ENCODE results near the gene KDM6A. TPM values are rescaled to one million over a fixed set of nuclear protein-coding genes. Genes with fewer than 3 reads are reported as not detected.

Gene KDM6A
- polyA plus RNA-seq, 1 donor from 2014 or later: 25.1 TPM

DNA sequence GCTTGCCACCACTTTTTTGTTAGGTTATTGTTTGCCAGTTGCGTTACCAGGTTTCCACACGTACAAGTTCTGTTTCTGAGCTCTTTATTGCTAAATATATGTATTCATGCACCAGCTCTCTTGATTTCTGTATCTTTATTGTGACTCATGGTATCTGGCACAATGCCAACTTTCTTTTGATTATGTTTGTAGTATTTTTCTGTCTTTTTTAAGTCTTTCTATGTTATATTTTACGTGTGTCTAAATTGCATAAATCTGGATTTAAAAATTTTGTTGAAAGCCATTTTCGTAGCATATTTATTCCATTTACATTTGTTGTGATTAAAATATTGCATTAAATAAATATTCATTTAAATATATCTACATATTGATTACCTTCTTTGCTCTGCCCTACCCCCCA is 73.8 kb downstream of the KDM6A start:
- H3K79me2 ChIP-seq (replicated peaks; ENCODE audit: insufficient read depth, low read length): peaks cover 19% of the 10 kb centered on the region
- no peak overlapping the region for H3K4me2 ChIP-seq (ENCODE audit: low read length)
- H3K27ac ChIP-seq (ENCODE audit: low read length): no peak overlapping the region
- H3K9me3 ChIP-seq (ENCODE audit: low read length): no peaks in the 10 kb centered on the region
- TF ChIP-seq, protein P1, sequence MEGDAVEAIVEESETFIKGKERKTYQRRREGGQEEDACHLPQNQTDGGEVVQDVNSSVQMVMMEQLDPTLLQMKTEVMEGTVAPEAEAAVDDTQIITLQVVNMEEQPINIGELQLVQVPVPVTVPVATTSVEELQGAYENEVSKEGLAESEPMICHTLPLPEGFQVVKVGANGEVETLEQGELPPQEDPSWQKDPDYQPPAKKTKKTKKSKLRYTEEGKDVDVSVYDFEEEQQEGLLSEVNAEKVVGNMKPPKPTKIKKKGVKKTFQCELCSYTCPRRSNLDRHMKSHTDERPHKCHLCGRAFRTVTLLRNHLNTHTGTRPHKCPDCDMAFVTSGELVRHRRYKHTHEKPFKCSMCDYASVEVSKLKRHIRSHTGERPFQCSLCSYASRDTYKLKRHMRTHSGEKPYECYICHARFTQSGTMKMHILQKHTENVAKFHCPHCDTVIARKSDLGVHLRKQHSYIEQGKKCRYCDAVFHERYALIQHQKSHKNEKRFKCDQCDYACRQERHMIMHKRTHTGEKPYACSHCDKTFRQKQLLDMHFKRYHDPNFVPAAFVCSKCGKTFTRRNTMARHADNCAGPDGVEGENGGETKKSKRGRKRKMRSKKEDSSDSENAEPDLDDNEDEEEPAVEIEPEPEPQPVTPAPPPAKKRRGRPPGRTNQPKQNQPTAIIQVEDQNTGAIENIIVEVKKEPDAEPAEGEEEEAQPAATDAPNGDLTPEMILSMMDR (IDR thresholded peaks at IDR 0.05; ENCODE audit: poor library complexity, severe bottlenecking): no peak
- no peak for TF ChIP-seq EZH2 (IDR thresholded peaks at IDR 0.05; ENCODE audit: borderline replicate concordance, insufficient read depth, low read length, poor library complexity, severe bottlenecking)
- TF ChIP-seq TAF1 (IDR thresholded peaks at IDR 0.05; ENCODE audit: low read depth): no peak
- TF ChIP-seq, protein P2, sequence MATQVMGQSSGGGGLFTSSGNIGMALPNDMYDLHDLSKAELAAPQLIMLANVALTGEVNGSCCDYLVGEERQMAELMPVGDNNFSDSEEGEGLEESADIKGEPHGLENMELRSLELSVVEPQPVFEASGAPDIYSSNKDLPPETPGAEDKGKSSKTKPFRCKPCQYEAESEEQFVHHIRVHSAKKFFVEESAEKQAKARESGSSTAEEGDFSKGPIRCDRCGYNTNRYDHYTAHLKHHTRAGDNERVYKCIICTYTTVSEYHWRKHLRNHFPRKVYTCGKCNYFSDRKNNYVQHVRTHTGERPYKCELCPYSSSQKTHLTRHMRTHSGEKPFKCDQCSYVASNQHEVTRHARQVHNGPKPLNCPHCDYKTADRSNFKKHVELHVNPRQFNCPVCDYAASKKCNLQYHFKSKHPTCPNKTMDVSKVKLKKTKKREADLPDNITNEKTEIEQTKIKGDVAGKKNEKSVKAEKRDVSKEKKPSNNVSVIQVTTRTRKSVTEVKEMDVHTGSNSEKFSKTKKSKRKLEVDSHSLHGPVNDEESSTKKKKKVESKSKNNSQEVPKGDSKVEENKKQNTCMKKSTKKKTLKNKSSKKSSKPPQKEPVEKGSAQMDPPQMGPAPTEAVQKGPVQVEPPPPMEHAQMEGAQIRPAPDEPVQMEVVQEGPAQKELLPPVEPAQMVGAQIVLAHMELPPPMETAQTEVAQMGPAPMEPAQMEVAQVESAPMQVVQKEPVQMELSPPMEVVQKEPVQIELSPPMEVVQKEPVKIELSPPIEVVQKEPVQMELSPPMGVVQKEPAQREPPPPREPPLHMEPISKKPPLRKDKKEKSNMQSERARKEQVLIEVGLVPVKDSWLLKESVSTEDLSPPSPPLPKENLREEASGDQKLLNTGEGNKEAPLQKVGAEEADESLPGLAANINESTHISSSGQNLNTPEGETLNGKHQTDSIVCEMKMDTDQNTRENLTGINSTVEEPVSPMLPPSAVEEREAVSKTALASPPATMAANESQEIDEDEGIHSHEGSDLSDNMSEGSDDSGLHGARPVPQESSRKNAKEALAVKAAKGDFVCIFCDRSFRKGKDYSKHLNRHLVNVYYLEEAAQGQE (IDR thresholded peaks at IDR 0.05; ENCODE audit: borderline replicate concordance): no peak
- TF ChIP-seq EP300 (conservative IDR thresholded peaks at IDR 0.05; ENCODE audit: poor library complexity, severe bottlenecking): no peak
- no peak for TF ChIP-seq SMC3 (conservative IDR thresholded peaks at IDR 0.05; ENCODE audit: poor library complexity)
- no peak for TF ChIP-seq MXI1 (conservative IDR thresholded peaks at IDR 0.05; ENCODE audit: poor library complexity, severe bottlenecking)
- TF ChIP-seq POLR2AphosphoS5 (IDR thresholded peaks at IDR 0.05): no peak
- TF ChIP-seq RAD21 (conservative IDR thresholded peaks at IDR 0.05): no peak
- no peak overlapping the region for H2AFZ ChIP-seq (ENCODE audit: low read depth, low read length)
- no peaks in the 10 kb centered on the region for H3F3A ChIP-seq (ENCODE audit: insufficient read depth, low read length, poor library complexity, severe bottlenecking)
- no peaks in the 10 kb centered on the region for H3K9me2 ChIP-seq (ENCODE audit: insufficient read depth, low read length)
- H3K27me3 ChIP-seq (ENCODE audit: insufficient read depth, low read depth, low read length): no peaks in the 10 kb centered on the region
- H3K4me3 ChIP-seq (ENCODE audit: low read length): no peak overlapping the region
- no peaks in the 10 kb centered on the region for H3K36me3 ChIP-seq (ENCODE audit: insufficient read depth, low read length)
- H4K20me1 ChIP-seq (ENCODE audit: insufficient read depth): no peaks in the 10 kb centered on the region
- H3K9ac ChIP-seq (ENCODE audit: low read length): no peak overlapping the region

DNA sequence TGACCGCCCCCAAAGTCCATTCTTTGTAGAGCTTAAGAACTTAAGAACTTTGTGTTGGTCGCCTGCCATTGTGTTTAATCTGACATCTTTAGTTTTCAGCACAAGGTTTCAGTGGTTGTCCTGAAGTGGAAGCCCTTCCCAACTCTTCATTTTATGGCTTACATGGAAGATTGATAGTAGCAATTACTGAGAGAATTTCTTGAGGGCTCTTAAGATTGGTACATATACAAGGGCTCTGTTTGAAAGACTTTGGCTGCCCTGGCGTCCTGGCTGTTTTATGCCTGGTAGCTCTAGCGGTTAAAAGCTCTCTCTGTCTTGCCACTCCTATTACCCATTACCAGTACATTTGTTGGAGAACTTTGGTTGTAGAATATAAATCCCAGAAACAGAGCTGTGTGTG is 75.0 kb downstream of the KDM6A start:
- H3K27me3 ChIP-seq (ENCODE audit: insufficient read depth, low read depth, low read length): no peaks in the 10 kb centered on the region
- H3K27ac ChIP-seq (ENCODE audit: low read length): no peak overlapping the region
- H3K4me3 ChIP-seq (ENCODE audit: low read length): no peak overlapping the region
- H4K20me1 ChIP-seq (ENCODE audit: insufficient read depth): no peaks in the 10 kb centered on the region
- no peak overlapping the region for H2AFZ ChIP-seq (ENCODE audit: low read depth, low read length)
- H3K4me2 ChIP-seq (ENCODE audit: low read length): no peak overlapping the region
- peaks cover 21% of the 10 kb centered on the region for H3K79me2 ChIP-seq (replicated peaks; ENCODE audit: insufficient read depth, low read length)
- H3F3A ChIP-seq (ENCODE audit: insufficient read depth, low read length, poor library complexity, severe bottlenecking): no peaks in the 10 kb centered on the region
- H3K9ac ChIP-seq (ENCODE audit: low read length): no peak overlapping the region
- TF ChIP-seq EZH2 (IDR thresholded peaks at IDR 0.05; ENCODE audit: borderline replicate concordance, insufficient read depth, low read length, poor library complexity, severe bottlenecking): no peak
- H3K9me2 ChIP-seq (ENCODE audit: insufficient read depth, low read length): no peaks in the 10 kb centered on the region
- H3K36me3 ChIP-seq (ENCODE audit: insufficient read depth, low read length): no peaks in the 10 kb centered on the region
- H3K9me3 ChIP-seq (ENCODE audit: low read length): no peaks in the 10 kb centered on the region

DNA sequence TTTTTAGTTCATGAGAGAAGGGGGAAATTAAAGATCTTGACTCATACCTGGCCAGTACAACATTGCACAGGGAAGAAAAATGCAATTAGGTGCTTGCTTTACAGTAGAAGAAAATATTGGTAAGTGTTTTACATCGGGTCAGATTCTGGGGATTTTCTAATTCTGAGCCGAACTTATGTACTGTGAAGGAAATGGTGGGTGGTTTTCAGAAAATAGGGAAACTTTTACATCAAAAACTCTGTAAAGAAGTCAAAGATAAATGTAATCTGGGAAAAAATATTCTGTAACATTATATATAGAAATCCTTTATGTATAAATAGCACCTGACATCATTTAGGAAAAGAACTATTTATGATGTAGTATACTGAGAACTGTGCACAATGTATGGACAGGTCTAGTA is 75.4 kb downstream of the KDM6A start:
- Histone ChIP-seq H3K9me2 (ENCODE audit: insufficient read depth, low read length) (no peaks in the 10 kb centered on the region), H3K27ac (ENCODE audit: low read length) (no peak overlapping the region), H4K20me1 (ENCODE audit: insufficient read depth) (no peaks in the 10 kb centered on the region), H2AFZ (ENCODE audit: low read depth, low read length) (no peak overlapping the region), H3K4me3 (ENCODE audit: low read length) (no peak overlapping the region), H3K79me2 (replicated peaks; ENCODE audit: insufficient read depth, low read length) (peaks cover 19% of the 10 kb centered on the region), H3K9ac (ENCODE audit: low read length) (no peak overlapping the region), H3K9me3 (ENCODE audit: low read length) (no peaks in the 10 kb centered on the region), H3K27me3 (ENCODE audit: insufficient read depth, low read depth, low read length) (no peaks in the 10 kb centered on the region), H3F3A (ENCODE audit: insufficient read depth, low read length, poor library complexity, severe bottlenecking) (no peaks in the 10 kb centered on the region), H3K4me2 (ENCODE audit: low read length) (no peak overlapping the region), H3K36me3 (ENCODE audit: insufficient read depth, low read length) (no peaks in the 10 kb centered on the region)
- TF ChIP-seq MXI1 (conservative IDR thresholded peaks at IDR 0.05; ENCODE audit: poor library complexity, severe bottlenecking): no peak
- TF ChIP-seq EP300 (conservative IDR thresholded peaks at IDR 0.05; ENCODE audit: poor library complexity, severe bottlenecking): no peak
- TF ChIP-seq EZH2 (IDR thresholded peaks at IDR 0.05; ENCODE audit: borderline replicate concordance, insufficient read depth, low read length, poor library complexity, severe bottlenecking): no peak
- TF ChIP-seq, protein P1 (IDR thresholded peaks at IDR 0.05; ENCODE audit: poor library complexity, severe bottlenecking): no peak
- TF ChIP-seq, protein P2 (IDR thresholded peaks at IDR 0.05; ENCODE audit: borderline replicate concordance): no peak
- no peak for TF ChIP-seq RAD21 (conservative IDR thresholded peaks at IDR 0.05)
- TF ChIP-seq SMC3 (conservative IDR thresholded peaks at IDR 0.05; ENCODE audit: poor library complexity): no peak
- TF ChIP-seq TAF1 (IDR thresholded peaks at IDR 0.05; ENCODE audit: low read depth): no peak
- no peak for TF ChIP-seq POLR2AphosphoS5 (IDR thresholded peaks at IDR 0.05)

Measured in neural cell (in vitro differentiated cells).